HG03571 (cell line): ENCODE data around the gene FADS1.

Experiments
- ATAC-seq: cut with Tn5 transposase; IDR thresholded peaks from one replicate; pipeline ENCODE4 v1.9.1; 2021; ENCODE audit not compliant: unreplicated experiment

Gene FADS1

GRCh38 chr11:61846362-61847020 lies 29.7 kb upstream of the FADS1 start:
- no peak for ATAC-seq

DNA sequence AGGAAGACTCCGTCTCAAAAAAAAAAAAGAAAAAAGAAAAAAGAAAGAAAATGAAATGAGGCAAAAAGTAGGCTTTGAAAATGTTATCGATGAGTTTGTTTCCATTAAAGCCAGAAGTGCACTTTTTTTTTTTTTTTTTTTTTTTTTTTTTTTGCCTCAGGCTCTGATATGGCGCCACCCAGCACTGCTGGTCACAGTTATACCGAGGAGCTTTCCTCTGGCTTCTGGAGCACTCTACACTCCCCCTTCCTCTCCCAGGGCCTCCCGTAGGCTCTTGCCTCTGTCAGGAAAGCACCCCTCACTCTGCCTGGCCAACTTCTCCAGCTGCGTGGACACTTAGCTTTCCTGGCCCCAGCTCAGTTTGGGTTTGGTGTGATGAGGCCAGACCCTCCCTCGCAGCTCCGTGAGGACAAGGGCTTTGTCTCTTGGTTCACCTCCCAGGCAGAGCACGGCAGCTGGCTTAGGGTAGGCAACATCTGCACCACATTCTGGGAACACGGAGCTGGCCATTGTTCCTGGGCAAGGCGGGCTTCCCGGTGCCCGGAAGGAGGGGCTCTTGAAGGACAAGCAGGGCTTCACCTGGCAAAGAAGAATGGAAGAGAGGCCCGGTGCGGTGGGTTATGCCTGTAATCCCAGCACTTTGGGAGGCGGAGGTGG lies 28.2 kb upstream of the FADS1 start:
- ATAC-seq: no peak

DNA sequence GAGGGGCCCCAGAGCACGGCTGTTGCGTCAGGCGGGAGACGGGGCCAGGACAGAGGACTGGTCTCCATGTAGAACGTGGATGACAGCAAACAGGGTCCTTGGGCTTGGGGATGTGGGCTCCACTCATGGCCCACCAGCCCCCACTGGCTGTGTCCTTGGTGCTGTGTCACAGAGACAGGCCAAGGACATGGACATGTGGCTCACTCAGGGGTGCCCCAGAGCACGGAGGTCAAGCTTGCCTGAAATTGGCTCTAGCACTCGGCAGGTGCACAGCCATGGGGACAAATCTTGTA lies 25.7 kb upstream of the FADS1 start:
- ATAC-seq: no peak

DNA sequence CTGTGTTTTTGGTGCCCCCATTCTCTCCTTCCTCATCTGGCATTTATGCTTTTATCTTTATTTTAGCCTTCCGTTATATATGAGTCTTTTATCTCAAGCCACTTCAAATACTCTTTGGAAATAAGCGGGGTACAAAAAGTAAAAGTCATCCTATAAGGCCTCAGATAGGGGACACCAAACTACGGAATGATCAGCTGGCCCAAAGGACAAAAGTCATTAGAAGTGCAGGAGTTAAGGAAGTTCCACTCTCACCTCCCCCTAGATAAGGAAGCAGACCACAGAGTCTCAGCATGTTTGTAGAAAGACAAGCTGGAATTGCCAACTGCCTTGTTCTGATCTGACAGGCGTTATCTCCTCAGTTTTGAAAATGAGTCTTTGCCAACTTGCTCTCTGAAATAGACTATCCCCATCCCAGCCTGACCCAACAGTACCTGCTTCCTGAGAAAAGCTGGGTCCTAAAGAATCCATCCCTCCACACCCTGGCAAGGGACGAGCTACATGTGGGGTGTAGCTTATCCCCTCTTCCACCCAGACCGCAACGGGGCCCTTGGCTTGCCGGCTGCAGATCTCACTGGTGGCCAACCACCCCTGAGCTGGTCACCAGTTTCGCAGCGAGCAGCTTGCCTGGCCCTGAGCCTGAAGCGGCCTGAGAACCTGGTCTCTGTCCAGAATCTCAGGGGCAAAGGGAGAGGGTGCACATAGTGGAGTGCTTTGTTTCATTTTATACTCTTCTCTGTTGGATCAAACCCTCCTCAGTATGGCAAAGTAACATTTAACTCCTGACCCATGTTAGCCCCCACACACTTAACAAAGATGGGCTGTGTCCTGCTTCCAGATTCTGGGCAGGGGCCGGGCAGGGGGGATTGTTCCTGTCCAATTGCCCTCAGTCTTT lies 25.1 kb upstream of the FADS1 start:
- no peak for ATAC-seq

DNA sequence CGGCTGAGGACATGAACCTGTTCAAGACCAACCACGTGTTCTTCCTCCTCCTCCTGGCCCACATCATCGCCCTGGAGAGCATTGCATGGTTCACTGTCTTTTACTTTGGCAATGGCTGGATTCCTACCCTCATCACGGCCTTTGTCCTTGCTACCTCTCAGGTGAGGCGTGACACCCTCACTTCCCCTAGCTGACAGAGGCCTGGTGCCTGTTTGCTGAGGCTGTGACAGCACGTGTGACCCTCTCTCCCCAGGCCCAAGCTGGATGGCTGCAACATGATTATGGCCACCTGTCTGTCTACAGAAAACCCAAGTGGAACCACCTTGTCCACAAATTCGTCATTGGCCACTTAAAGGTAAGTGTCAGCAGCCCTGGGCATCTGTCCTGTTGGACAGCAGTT lies 23.6 kb upstream of the FADS1 start:
- ATAC-seq: no peak

GRCh38 chr11:61839742-61840141 lies 22.9 kb upstream of the FADS1 start:
- ATAC-seq: no peak

GRCh38 chr11:61838921-61839320 lies 22.1 kb upstream of the FADS1 start:
- no peak for ATAC-seq

- no peak for ATAC-seq
These were observed 21.7 kb upstream of the FADS1 start for GRCh38 chr11:61838501-61838900.

GRCh38 chr11:61837411-61838005 lies 20.7 kb upstream of the FADS1 start:
- ATAC-seq: no peak

- ATAC-seq: no peak
These were observed 19.4 kb upstream of the FADS1 start for GRCh38 chr11:61836193-61836592.

DNA sequence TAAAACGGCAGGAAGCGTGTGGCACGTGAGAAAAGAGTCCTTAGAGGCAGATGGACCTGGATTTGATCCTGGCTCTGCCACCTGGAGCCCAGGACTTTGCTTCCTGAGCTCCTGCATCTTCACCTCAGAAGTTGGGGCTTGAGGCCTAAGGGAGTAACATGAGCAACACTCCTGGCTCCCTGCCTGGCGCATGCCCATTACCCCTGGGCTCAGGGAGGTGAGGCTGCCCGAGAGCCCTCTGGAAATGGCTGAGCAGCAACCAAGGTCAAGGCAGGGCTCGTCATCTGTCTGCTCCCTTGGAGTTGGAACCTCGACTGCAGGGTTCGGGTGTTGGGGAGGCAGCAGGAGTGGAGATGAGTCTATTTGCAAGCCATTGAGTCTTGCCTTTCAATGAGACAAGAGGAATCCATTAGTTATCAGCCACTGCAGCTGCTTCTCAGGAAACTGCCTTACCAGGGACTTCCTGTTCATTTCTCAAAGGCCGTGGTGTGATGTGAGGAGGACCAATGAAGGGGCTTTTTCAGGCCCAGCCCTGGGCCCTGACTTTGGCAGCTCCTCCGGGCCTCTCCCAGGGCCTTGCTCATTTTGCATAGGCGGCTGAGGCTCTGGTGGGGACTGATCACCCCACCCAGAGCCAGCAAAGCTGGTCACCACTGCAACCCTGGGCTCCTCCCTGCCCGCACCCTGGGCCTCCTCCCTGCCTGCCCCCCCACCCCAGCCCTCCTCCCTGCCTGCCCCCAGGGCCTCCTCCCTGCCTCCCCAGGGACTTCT lies 17.7 kb upstream of the FADS1 start:
- peak; percentile 89 for ATAC-seq

DNA sequence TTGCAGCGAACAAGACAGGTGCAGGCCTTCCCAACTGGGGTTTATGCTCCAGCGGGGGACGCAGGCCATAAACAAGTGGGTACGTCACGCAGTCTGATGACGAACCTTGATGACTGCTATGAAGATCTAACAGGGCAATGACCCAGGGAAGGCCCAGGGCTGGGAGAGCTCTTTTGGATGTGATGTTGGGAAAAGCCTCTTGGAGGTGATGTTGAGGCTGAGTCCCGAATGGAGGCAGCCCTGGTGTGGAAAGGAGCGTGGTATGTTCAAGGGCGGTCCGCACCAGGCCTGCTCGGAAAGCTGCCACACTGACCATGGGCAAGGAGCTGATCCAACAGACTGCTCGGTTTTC lies 17.1 kb upstream of the FADS1 start:
- no peak for ATAC-seq

- no peak for ATAC-seq
These were observed 16.7 kb upstream of the FADS1 start for GRCh38 chr11:61833471-61833870.

- no peak for ATAC-seq
These were observed 16.0 kb upstream of the FADS1 start for GRCh38 chr11:61832754-61833153.

GRCh38 chr11:61832207-61832606 lies 15.4 kb upstream of the FADS1 start:
- ATAC-seq: no peak

- ATAC-seq: no peak
These were observed 13.7 kb upstream of the FADS1 start for GRCh38 chr11:61830237-61831105.

- no peak for ATAC-seq
These were observed 13.0 kb upstream of the FADS1 start for GRCh38 chr11:61829806-61830205.

DNA sequence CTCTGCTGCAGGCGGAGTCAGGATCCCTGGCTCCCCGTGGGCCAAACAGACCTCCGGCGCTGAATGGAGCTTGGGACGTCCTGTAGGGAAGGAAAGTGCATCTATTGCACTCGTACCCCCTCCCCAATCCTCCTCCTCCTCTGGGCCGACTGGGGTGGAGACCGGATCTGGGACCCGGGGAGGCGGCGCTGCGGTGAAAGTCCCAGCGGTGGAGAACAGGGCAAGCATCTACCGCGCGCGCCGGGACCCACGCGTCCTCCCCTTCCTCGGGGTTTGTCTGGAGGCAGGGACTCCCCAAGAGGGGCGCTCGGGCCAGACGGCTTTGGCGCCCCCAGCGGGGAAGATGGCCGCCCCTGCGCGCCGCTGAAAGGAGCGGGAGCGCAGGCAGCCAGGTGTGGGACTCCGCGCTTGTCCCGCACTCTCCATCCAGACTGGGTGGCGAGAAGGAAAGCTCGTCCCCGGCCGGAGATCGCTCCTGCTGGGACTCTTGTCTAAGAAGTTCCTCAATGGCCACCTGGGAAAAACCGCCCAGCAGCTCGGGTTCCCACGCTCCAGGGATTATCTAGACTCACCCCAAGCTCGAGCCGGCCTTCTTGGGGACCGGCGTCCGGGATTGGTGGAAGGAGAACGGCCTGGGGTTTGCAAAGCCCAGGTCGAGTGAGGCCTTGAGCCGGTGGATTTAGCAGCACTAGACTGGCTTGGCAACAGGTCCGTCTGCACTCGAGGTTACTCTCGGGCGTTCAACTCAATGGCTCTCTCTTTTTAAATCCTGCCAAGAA lies 12.0 kb upstream of the FADS1 start:
- no peak for ATAC-seq

DNA sequence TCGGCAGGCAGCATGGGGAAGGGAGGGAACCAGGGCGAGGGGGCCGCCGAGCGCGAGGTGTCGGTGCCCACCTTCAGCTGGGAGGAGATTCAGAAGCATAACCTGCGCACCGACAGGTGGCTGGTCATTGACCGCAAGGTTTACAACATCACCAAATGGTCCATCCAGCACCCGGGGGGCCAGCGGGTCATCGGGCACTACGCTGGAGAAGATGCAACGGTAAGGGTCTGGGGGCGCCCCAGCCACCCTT lies 11.5 kb upstream of the FADS1 start:
- peak; percentile 8 for ATAC-seq
